Fibroblast of villous mesenchyme (primary cell): Measurements from ENCODE around the gene SYT3. TPM values are rescaled to one million over a fixed set of nuclear protein-coding genes. Genes with fewer than 3 reads are reported as not detected.

Experiments used
- DNase-seq: peaks from one replicate; pipeline ENCODE4 v3.0.0-alpha.2; 2010; ENCODE audit warnings: low read depth
- H3K4me3 ChIP-seq: 2 replicates; pipeline ENCODE4 v1.5.1; 2011; ENCODE audit warnings: low read depth, mild to moderate bottlenecking, low read length
- CTCF ChIP-seq: IDR thresholded peaks from 2 replicates; pipeline ENCODE4 v1.5.1; 2012; ENCODE audit warnings: low read depth, mild to moderate bottlenecking, low read length; ENCODE audit not compliant: insufficient read depth
- total RNA-seq: library from RNA; depleted of rRNA; stranded (reverse); fragments of >200 nt; gene quantifications from 2 replicates; pipeline ENCODE4 v1.2.3, GENCODE V29; 2012

The SYT3 gene
- total RNA-seq, 1 donor = not detected

- DNase-seq = no peak
- no peak for TF ChIP-seq CTCF
- H3K4me3 ChIP-seq = no peak overlapping the region
These were observed 3.2 kb downstream of the SYT3 start for GRCh38 chr19:50636317-50637085.

- TF ChIP-seq CTCF = no peak
- DNase-seq = no peak
- no peak overlapping the region for H3K4me3 ChIP-seq
These were observed 5.7 kb downstream of the SYT3 start for GRCh38 chr19:50633973-50634372.

- H3K4me3 ChIP-seq = no peak overlapping the region
- no peak for TF ChIP-seq CTCF
- no peak for DNase-seq
These were observed 6.3 kb downstream of the SYT3 start for GRCh38 chr19:50633359-50633758.

GRCh38 chr19:50632151-50632835 lies 7.4 kb downstream of the SYT3 start:
- no peak overlapping the region for H3K4me3 ChIP-seq
- DNase-seq = no peak
- no peak for TF ChIP-seq CTCF

- no peak overlapping the region for H3K4me3 ChIP-seq
- DNase-seq = no peak
These were observed 9.9 kb downstream of the SYT3 start for GRCh38 chr19:50629801-50630200.

GRCh38 chr19:50629194-50629593 lies 10.5 kb downstream of the SYT3 start:
- no peak for TF ChIP-seq CTCF
- H3K4me3 ChIP-seq = no peak overlapping the region
- no peak for DNase-seq

More at GRCh38 chr19:50629801-50630200, 9.9 kb downstream of the SYT3 start:
- TF ChIP-seq CTCF = no peak
